Astrocyte (in vitro differentiated cells and primary cell): Measurements from ENCODE around the gene IGF1R.

ENCODE experiments used
- CTCF ChIP-seq: IDR thresholded peaks from 2 replicates; pipeline ENCODE4 v1.5.1; 2011; ENCODE audit warnings: low read depth, mild to moderate bottlenecking, inconsistent platforms, low read length, moderate library complexity; ENCODE audit not compliant: insufficient read depth
- EZH2 ChIP-seq: IDR thresholded peaks from 2 replicates; pipeline ENCODE4 v1.6.1; 2012; ENCODE audit warnings: mild to moderate bottlenecking, low read length, inconsistent platforms; ENCODE audit not compliant: insufficient read depth

GRCh38 chr15:98927022-98927421 is 278.7 kb downstream of the IGF1R start:
- TF ChIP-seq CTCF (no peak), EZH2 (no peak)
